ENCODE measurements around the gene TK2. TPM values are rescaled to one million over a fixed set of nuclear protein-coding genes. Genes with fewer than 3 reads are reported as not detected.
A peak's percentile ranks its signal among the peaks of the same experiment; 100 is the strongest.

The TK2 gene
- total RNA-seq, 2 experiments from 2014 or later, result 3.6 to 5.1 TPM

DNA sequence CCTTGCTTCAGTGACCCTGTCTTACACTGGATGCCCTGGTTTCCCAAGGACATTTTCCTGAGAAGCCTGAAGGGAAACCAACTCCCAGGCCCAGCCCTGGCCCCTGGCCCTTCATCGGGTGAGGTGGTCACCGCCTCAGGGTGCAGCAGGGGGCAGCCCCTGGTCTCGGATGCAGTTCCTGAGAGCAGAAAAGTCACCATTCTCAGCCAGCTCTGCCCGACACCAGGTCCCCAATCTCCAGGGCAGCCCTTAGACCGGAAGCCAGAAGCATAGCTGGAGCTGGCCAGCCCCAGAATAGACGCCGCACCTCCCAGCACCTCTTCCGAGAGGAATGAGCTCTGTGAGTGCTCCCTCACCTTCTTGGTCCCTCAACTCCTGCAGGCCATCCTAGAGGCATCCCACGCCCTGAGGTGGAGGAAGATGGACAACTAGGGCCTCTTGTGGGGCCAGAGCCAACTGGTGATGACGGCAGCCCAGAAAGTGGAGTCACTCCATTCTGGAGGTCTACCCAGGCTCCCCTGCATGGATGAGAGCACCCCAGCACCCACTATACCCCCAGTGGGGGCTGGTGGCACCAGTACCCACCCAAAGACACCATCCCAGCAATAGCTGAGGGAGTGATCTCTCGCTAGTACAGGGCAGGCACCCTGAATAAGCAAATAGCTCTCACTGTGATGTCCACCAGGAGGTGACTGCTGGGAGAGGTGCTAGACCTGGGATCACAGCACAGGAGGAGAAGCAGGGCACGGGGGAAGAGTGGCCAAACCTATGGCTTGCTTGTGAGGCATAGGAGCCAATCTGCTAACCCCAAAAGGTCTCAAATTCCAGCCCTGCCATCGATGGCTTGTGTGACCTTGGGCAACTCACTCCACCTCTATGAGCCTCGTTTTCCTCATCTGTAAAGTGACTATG lies 56.2 kb downstream of the TK2 start:
- Histone ChIP-seq H3K4me1 (ENCODE audit: insufficient read depth, low read length) (no peaks in the 10 kb centered on the region), H3K27ac (ENCODE audit: low read depth in 1 of 2, low read length in 2 of 2) (no peak overlapping the region), H3K27me3 (ENCODE audit: control insufficient read depth in 1 of 2, insufficient read depth in 2 of 2, low read length in 2 of 2) (no peaks in the 10 kb centered on the region), H3K36me3 (ENCODE audit: insufficient read depth, low read length) (no peaks in the 10 kb centered on the region), H3K4me3 (ENCODE audit: low read length) (no peak overlapping the region), H3K9me3 (ENCODE audit: control insufficient read depth in 1 of 2, insufficient read depth in 1 of 2, low read length in 2 of 2) (no peaks in the 10 kb centered on the region)
- Mint-ChIP-seq H3K27ac (no peak overlapping the region), H3K27me3 (no peaks in the 10 kb centered on the region), H3K9me3 (no peaks in the 10 kb centered on the region), H3K36me3 (ENCODE audit: low read depth) (no peaks in the 10 kb centered on the region), H3K4me3 (no peak overlapping the region), H3K4me1 (ENCODE audit: low read depth) (no peaks in the 10 kb centered on the region)
- ChIA-PET CTCF (no interaction called here), POLR2A (no interaction called here)
- intact Hi-C loops (cut with DNase I, micrococcal nuclease), result no loop called here
- TF ChIP-seq, protein P1, sequence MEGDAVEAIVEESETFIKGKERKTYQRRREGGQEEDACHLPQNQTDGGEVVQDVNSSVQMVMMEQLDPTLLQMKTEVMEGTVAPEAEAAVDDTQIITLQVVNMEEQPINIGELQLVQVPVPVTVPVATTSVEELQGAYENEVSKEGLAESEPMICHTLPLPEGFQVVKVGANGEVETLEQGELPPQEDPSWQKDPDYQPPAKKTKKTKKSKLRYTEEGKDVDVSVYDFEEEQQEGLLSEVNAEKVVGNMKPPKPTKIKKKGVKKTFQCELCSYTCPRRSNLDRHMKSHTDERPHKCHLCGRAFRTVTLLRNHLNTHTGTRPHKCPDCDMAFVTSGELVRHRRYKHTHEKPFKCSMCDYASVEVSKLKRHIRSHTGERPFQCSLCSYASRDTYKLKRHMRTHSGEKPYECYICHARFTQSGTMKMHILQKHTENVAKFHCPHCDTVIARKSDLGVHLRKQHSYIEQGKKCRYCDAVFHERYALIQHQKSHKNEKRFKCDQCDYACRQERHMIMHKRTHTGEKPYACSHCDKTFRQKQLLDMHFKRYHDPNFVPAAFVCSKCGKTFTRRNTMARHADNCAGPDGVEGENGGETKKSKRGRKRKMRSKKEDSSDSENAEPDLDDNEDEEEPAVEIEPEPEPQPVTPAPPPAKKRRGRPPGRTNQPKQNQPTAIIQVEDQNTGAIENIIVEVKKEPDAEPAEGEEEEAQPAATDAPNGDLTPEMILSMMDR (IDR thresholded peaks at IDR 0.05), result no peak
- DNase-seq (peak in 1 of 14 experiments; percentile 25), ATAC-seq (ENCODE audit: poor library complexity) (no peak)

DNA sequence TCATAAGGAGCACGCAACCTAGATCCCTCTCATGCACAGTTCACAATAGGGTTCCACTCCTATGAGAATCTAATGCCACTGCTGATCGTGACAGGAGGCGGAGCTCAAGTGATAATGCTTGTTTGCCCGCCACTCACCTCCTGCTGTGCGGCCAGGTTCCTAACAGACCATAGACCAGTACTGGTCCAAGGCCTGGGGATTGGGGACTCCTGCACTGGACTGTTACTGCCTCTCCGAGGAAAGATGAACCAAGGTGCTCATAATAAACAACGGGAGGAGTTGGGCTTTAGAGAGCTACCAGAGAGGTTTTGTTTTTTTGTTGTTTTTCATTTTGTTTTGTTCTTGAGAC lies 58.2 kb downstream of the TK2 start:
- intact Hi-C loops (cut with DNase I, micrococcal nuclease), result no loop called here
- Mint-ChIP-seq H3K9me3 (no peaks in the 10 kb centered on the region), H3K27ac (no peak overlapping the region), H3K27me3 (no peaks in the 10 kb centered on the region), H3K4me3 (no peak overlapping the region), H3K36me3 (ENCODE audit: low read depth) (no peaks in the 10 kb centered on the region), H3K4me1 (ENCODE audit: low read depth) (no peaks in the 10 kb centered on the region)
- H3K4me3 ChIP-seq (ENCODE audit: low read length), result no peak overlapping the region
- no peaks in the 10 kb centered on the region for H3K27me3 ChIP-seq (ENCODE audit: control insufficient read depth in 1 of 2, insufficient read depth in 2 of 2, low read length in 2 of 2)
- H3K9me3 ChIP-seq (ENCODE audit: control insufficient read depth in 1 of 2, insufficient read depth in 1 of 2, low read length in 2 of 2), result peaks cover 0 to 4% of the 10 kb centered on the region in 2 experiments
- DNase-seq, result peak in 1 of 14 experiments; percentile 7
- no peaks in the 10 kb centered on the region for H3K4me1 ChIP-seq (ENCODE audit: insufficient read depth, low read length)
- ATAC-seq (ENCODE audit: poor library complexity), result no peak
- ChIA-PET CTCF (interaction anchor here (1.0 kb wide), 1 partner anchor 12 kb away, joined by 3 read pairs; no protein-coding TSS in a partner anchor), POLR2A (no interaction called here)
- no peak overlapping the region for H3K27ac ChIP-seq (ENCODE audit: low read depth in 1 of 2, low read length in 2 of 2)
- no peaks in the 10 kb centered on the region for H3K36me3 ChIP-seq (ENCODE audit: insufficient read depth, low read length)
- TF ChIP-seq, protein P1 (IDR thresholded peaks at IDR 0.05), result no peak

DNA sequence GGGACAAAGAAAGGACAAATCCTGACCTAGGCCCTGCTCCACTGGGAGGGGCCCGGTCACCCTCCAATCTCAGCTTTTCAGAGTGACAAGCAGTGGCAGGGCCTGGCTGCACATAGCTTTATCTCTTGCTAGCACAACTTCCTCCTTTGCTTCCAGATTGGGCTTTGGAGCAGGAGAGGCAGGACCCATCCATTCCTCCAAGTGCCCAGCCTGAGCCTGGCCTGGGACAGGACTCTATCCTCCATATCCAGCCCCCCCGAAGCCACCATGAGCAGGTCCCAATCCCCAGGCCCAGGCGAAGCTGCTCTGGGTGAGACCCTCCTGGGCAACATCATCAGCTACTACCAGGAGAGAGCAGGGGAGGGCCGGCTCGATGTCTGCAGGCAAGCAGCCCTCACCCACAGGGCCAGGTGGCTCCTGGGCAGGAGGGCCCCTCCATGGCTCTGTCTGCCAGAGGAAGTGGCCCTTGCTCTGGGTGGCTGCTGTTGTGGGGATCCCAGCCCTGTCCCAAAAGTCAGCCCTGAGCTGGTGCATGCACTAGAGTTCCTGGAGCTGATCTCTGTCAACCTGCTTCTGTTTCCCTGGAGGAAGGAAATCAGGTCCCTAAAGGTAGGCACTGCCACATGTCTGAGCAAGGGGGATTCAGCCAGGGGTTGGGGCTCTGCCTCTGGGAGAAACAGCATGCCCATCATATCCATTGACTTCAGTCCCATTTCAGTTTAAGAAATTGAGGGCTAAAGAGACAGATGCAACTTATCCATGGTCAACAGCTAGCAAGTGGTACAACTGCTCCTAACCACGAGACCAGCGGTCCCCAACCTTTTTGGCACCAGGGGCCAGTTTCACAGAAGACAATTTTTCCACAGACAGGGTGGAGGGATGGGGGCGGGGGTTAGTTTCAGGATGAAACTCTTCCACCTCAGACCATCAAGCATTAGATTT lies 58.9 kb downstream of the TK2 start:
- intact Hi-C loops (cut with DNase I, micrococcal nuclease), result no loop called here
- H3K36me3 ChIP-seq (ENCODE audit: insufficient read depth, low read length), result no peaks in the 10 kb centered on the region
- no peaks in the 10 kb centered on the region for H3K27me3 Mint-ChIP-seq
- DNase-seq, result peak in 1 of 14 experiments; percentile 17
- POLR2A ChIA-PET, result no interaction called here
- ATAC-seq (ENCODE audit: poor library complexity), result no peak
- no peak overlapping the region for H3K4me3 ChIP-seq (ENCODE audit: low read length)
- no peak overlapping the region for H3K27ac ChIP-seq (ENCODE audit: low read depth in 1 of 2, low read length in 2 of 2)
- H3K27ac Mint-ChIP-seq, result no peak overlapping the region
- H3K36me3 Mint-ChIP-seq (ENCODE audit: low read depth), result no peaks in the 10 kb centered on the region
- H3K4me1 Mint-ChIP-seq (ENCODE audit: low read depth), result no peaks in the 10 kb centered on the region
- TF ChIP-seq, protein P1 (IDR thresholded peaks at IDR 0.05), result no peak
- H3K9me3 ChIP-seq (ENCODE audit: control insufficient read depth in 1 of 2, insufficient read depth in 1 of 2, low read length in 2 of 2), result peaks cover 0 to 4% of the 10 kb centered on the region in 2 experiments
- H3K4me3 Mint-ChIP-seq, result no peak overlapping the region
- no peaks in the 10 kb centered on the region for H3K4me1 ChIP-seq (ENCODE audit: insufficient read depth, low read length)
- CTCF ChIA-PET, result interaction anchor here (1.0 kb wide), 1 partner anchor 12 kb away, joined by 3 read pairs; no protein-coding TSS in a partner anchor
- no peaks in the 10 kb centered on the region for H3K27me3 ChIP-seq (ENCODE audit: control insufficient read depth in 1 of 2, insufficient read depth in 2 of 2, low read length in 2 of 2)
- H3K9me3 Mint-ChIP-seq, result no peaks in the 10 kb centered on the region

Measured in CD4-positive, alpha-beta T cell (primary cell).